ENCODE data around the gene CEP85L. TPM values are rescaled to one million over a fixed set of nuclear protein-coding genes. Genes with fewer than 3 reads are reported as not detected.

Gene CEP85L
- total RNA-seq, 1 donor from 2014 or later: 34.5 TPM

DNA sequence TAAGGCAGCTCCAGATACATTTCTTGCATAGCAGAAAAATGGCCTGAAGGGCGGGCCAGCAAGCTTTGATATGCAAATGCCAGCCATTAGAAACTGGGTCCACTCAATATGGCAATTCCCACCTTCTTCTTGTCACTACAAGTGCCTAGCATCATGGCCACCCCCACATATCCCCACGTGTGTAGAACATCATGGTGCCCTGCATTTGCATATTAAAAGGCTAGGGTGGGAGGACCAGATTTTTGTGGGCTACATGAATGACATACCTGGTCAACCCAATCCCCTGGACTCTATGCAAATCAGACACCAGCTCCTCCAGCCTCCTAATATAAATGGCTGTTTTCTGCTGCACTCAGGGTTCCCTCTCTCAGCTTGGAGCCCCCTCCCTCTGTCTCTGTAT lies 71.6 kb downstream of the CEP85L start:
- DNase-seq (ENCODE audit: low spot score): no peak

GRCh38 chr6:118578617-118579016 lies 72.8 kb downstream of the CEP85L start:
- DNase-seq (ENCODE audit: low spot score): no peak

DNA sequence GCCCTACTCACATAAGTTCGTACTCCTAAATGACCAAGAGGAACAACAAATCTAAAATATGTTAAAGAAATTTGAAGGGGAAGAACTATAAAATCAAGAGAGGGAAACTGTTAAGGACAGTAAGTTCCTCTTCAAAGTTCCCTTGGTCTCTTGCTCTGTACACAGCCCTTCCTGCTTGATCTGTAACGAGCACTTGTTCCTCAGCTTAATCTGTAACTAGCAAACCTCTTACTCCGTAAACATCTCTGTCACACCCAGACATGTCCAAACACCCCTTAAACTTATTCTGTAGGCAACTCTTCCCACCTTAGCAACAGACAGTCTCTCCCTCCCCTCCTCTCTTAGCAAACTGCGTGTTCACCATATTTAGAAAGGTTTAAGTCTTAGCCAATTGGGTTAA lies 73.4 kb downstream of the CEP85L start:
- DNase-seq (ENCODE audit: low spot score): no peak

- no peak for DNase-seq (ENCODE audit: low spot score)
Observed at GRCh38 chr6:118574051-118574865, 77.1 kb downstream of the CEP85L start.

DNA sequence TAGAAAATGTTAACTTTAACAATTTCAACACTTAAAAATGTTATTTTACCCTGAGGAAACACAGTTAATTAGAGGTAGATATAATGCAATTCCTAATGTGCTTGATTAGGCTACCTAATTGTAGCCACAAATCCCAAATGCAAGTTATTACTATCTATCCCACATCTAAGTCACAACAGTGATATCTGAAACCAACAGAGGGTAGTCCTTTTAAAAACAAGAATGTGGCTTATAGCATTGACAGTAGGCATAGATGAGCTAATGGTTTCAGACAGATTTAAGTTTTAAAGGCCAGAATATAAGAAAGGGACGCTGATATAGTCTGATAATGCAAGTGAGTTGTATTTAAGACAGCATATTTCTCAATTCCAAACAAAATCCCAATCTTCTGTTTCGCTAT lies 80.3 kb downstream of the CEP85L start:
- no peak for DNase-seq (ENCODE audit: low spot score)

DNA sequence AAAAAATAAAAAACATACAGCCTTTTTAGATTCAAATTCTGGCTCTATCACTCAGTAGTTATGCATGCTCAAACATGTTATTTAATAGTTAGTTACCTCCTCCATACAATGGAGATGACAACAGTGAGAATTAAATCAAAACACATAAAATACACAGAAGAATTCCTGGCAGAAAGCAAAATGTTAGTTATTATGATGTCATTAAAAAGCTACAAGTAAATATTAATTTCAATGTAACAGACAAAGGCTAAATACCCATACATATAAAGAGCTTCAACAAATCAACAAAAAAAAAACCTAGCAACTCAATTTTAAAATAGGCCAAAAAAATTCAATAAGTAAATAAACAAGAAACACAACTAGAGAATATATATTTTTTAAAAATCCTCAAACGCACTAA lies 81.9 kb downstream of the CEP85L start:
- no peak for DNase-seq (ENCODE audit: low spot score)

DNA sequence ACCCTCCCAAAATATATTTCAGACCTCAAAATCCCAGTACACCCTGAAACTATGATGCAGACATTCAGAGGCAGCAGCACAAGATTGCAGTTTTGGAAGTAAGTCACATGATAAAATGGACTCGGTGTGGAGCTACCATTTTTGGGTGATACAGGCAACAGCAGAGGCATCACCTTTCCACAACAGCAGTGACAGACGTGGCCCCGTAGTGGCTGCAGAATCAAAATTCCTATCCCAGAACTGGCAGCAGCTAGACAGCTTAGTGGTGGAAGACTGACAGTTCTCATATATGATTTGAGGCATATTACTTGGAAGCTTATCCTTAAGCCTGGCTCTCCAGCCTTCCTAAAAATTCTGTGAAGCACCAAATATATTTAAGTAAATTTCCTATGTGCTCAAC lies 83.4 kb downstream of the CEP85L start:
- DNase-seq (ENCODE audit: low spot score): no peak

DNA sequence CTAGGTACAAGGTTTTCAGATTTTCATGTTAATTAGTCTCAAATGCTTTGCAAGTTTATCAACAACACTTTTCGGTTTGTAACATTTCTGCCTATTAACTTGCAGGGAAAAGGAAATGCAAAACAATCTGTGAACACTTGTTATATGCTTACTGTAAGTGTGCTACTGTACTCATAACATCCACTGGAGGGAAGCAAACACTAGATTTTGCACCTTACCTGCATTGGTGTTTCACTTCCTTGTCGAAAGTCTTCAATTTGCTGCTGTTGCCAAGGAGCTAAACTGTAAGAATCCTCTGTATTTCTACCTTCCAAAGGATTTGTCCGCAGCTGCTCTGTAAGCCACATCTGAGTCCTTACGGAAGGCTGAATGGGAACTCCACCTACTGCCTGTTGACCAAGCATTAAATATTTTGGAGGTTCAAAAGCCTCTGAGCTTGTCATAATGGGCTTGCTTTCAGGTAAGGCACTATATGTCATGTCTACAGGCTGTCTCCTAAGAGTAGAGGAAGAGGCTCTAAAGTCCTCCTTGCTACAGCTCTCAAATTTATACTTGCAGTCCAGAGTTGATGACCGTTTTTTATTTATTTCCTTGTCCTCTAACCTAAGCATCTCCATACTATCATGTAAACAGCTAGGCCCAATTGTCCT lies 86.0 kb downstream of the CEP85L start:
- no peak for DNase-seq (ENCODE audit: low spot score)

DNA sequence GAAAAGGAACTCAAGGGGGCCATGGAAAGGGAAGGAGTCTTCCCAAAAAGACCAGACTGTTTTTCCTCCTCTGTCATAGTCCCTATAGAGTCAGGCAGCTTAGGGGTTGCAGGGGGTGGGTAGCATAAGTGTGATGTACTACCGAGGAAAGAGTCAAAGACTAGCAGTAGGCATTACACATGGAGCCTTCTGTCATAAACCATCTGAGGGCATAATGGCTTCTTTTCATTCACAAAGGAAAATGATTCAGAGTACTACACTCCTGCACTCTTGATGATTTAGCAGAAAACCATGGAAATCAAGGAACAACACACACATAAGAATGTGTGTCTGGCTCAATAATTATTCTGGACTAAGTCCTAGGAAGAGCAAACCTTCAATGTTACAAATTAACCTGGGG lies 88.4 kb downstream of the CEP85L start:
- DNase-seq (ENCODE audit: low spot score): no peak

DNA sequence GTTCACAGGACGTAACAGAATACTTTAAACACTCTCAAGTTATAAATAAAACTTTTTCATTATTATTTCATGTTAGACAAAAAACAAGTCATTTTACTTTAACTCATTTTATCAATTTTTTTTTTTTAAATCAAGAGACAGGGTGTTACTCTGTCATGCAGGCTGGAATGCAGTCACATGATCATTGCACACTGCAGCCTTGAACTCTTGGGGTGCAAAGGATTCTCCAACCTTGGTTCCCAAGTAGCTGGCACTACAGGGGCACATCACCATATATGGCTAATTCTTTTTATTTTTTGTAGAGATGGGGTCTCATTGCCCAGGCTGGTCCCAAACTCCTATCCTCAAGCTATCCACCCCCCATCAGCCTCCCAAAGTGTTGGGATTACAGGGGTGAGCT lies 89.1 kb downstream of the CEP85L start:
- DNase-seq (ENCODE audit: low spot score): no peak

DNA sequence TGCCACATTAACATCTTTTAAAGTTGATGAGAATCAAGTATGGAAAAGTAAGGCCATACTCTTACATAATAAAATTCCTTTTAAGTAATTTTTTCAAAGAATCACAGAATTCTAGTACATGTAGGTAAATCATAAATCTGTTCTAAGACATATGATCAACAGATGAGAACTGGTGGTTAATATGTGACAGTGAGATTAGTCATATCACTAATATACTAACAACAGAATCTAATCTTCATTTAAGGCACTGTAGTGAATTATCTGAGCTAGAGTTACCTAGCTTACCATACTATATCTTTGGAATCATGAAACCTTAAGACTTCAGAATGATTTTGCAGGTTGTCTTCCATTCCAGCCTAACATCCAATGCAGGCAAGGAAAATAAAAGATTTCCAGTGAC lies 91.7 kb downstream of the CEP85L start:
- DNase-seq (ENCODE audit: low spot score): no peak

GRCh38 chr6:118558464-118559217 lies 92.8 kb downstream of the CEP85L start:
- DNase-seq (ENCODE audit: low spot score): no peak

DNA sequence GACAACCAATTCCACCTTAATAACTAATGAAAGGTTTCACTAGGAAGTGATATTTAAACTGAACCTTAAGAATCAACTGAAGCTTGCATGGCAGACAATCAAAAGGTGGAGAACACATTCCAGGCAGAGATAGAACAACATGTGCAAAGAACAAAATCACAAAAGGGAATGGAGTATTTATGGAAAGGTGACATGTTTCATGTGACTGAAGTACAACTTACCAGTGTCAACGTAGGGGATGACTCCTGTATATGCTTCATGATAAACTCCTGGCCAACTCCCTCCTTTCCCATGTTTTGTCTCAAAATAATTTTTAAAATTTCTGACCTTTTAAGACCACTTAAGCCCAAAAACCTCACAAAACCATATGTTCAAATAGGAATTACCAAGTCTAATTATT lies 96.7 kb downstream of the CEP85L start:
- DNase-seq (ENCODE audit: low spot score): no peak

DNA sequence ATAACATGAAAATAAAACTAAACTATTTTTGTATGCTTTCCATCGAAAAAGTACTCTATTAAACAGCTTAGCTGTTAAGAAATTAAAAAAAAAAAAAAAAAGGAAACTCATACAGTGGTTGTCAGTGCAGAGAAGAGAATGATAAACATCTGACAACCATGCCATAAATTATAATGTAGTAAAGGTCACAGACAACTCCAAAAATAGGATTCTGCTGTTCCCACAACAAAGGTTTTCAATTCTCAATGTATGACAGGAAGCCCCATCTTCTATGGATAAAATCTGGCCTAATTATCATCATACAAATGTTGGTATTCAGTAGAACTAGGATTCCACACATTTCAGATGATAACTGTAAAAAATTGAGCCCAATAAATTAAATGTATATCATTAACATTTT lies 98.3 kb downstream of the CEP85L start:
- no peak for DNase-seq (ENCODE audit: low spot score)

- no peak for DNase-seq (ENCODE audit: low spot score)
Observed at GRCh38 chr6:118551063-118552053, 100.0 kb downstream of the CEP85L start.

GRCh38 chr6:118548613-118549012 lies 102.8 kb downstream of the CEP85L start:
- no peak for DNase-seq (ENCODE audit: low spot score)

- no peak for DNase-seq (ENCODE audit: low spot score)
Observed at GRCh38 chr6:118548136-118548535, 103.3 kb downstream of the CEP85L start, which contains the start of gene PLN. Gene PLN (plus strand): TSS chr6:118548296. CDS start chr6:118558922, 10,626 bp downstream.

DNA sequence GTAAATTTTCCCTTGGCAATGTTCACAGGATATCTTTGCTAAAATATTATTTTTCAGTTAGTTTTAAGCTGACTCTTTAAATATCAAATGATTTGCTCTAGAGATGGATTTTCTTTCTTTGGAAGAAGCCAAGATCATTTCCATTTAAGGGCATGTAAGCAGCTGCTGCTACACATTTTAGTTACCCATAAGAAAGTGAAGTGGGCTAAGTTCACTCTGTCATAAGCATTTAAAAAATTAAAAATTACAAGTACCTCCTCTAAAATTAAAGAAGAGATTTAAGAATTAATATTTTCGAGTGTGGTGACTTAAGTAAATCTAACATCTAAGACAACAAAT lies 104.5 kb downstream of the CEP85L start:
- DNase-seq (ENCODE audit: low spot score): no peak

GRCh38 chr6:118546164-118546879 lies 105.1 kb downstream of the CEP85L start:
- DNase-seq (ENCODE audit: low spot score): no peak

DNA sequence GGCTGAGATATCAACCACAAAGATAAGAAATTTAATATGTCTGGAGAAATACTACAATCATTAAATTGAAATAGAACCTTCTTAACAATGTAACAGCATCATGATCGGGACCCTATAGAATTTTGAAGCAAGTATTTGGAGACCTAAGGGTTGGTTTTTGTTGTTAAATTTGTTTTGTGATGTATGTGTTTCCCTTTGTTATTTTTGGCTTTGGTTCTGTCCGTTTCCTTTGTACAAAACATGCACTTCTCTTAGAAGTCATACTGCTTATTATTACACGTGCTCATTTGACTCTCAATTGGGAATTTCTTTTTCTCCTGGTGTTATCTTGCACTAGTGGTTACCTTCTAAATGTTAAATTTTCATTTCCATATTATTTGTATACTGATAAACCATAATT lies 107.3 kb downstream of the CEP85L start:
- DNase-seq (ENCODE audit: low spot score): no peak
